GM19023 (cell line): ENCODE data around the gene BIN2.
"Not testable (repeated sequence)": the region's sequence is repeated elsewhere in the genome, so short reads cannot be mapped to it uniquely, and the experiment has no call there.

ENCODE experiments used
- ATAC-seq: cut with Tn5 transposase; IDR thresholded peaks from one replicate; pipeline ENCODE4 v1.9.1; 2021; ENCODE audit warnings: mild to moderate bottlenecking, moderate library complexity; ENCODE audit not compliant: unreplicated experiment

BIN2 gene

DNA sequence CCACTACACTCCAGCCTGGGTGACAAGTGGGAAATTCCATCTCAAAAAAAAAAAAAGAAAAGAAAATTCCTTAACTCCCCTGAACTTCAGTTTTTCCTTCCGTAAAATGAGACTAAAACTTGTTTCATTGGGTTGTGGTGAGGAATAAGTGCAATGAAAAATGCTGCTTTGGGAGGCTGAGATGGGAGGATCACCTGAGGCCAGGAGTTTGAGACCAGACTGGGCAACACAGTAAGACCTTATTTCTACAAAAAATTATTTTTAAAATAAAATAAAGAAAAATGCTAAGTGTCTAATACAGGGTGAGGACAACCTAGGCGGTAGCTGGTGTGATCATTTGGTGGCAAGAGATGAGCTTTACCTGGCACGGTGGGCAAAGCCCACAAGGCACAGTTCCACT, 60.6 kb downstream of the BIN2 start:
- ATAC-seq = no peak

GRCh38 chr12:51262758-51263177, 61.2 kb downstream of the BIN2 start:
- no peak for ATAC-seq

DNA sequence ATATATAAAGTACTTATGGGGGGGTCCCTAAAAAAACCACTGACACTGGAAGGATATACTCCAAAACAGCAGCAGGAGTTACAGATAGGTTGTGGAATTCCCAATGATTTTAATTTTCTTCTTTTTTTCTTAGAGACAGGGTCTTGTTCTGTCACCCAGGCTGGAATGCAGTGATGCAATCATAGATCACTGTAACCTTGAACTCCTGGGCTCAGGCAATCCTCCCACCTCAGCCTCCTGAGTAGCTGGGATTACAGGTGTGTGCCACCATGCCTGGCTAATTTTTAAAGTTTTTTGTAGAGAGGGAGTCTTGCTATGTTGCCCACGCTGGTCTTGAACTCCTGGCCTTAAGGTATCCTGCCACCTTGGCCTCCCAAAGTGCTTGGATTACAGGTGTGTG, 64.4 kb downstream of the BIN2 start:
- ATAC-seq = not testable (repeated sequence)

DNA sequence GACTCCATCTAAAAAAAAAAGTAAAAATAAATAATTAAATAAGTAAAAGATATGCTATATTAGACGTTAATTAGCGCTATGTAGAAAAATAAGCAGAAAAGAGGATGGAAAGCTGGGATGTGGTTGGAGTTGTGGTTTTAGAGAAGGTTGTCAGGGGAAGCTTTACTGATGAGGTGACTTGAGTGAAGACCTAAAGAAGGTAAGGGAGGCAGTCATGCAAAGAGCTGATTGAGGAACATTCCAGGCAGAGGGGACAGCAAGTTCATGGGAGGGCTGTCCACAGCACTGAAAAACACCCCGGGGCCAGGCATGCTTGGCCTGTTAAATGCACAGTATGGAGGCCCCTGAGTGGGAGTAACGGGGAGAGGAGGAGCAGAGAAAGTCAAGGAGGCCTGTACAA, 69.4 kb downstream of the BIN2 start:
- ATAC-seq = no peak

DNA sequence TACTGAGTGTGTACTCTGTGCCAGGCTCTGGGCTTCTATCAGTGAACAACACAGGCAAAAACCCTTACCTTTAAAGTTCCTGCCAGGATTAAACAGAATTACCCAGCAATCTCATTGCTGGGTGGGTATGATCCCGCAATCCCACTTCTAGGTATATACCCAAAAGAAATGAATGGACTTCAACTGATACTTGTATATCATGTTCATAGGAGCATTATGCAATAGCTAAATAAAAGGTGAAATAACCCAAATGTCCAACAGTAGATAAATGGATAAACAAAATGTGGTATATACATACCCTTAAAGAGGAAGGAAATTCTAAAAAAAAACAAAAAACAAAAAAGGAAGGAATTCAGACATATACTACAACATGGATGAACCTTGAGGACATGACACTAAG, 70.7 kb downstream of the BIN2 start:
- ATAC-seq = no peak

DNA sequence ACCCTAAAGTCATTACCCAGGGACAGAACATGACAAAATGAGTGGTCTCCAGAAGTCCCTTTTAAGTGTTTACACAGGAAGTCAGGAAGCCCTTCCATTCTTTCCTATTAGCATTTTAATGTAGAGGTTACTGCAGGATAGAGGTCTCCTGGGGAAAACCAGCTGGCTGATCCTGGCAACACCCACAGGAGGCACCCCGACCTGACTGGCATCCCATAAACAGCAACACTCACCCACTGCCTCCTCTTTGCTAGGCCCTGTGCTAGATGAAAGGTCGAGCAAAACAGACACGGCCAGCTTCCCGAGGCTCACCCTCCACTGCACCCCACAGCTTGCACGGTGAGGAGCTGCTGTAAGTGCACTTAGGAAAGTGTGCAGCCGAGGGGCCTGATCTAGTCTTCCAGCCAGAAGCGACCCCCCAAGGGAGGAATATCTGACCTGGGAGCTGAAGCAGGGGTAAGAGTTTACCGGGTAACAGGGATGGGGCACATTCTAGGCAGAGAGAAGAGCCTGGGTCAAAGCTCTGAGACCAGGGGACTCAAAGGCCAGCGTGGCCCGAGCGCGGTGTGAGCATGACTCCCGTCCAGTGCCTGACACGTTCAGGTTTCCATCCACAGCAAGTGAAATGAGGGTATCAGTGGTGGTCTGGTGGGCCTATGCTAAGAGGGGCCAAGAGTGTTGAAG, 76.3 kb downstream of the BIN2 start:
- ATAC-seq = no peak

GRCh38 chr12:51246254-51246853, 77.6 kb downstream of the BIN2 start:
- no peak for ATAC-seq

- no peak for ATAC-seq
Observed at GRCh38 chr12:51245476-51246253, 78.3 kb downstream of the BIN2 start.

GRCh38 chr12:51244269-51244668, 79.7 kb downstream of the BIN2 start:
- no peak for ATAC-seq

DNA sequence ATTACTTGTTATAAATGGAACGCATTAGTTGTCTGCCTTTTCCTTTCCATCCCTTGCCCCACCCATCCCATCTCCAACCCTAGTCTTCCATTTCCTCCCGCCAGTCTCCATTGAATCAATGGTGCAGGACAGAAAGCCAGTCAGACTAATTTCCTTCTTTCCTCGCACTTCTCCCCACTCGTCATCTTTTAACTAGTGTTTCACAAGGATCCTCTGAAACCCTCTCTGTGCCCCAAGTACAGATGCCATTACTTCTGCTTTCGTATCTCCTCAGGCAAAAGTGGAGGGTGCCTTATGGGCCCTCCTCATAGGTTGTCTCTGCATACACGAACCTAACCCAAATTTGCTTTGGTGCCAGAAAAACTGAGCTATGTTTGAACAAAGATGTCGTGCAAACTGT, 81.1 kb downstream of the BIN2 start:
- ATAC-seq = no peak

- ATAC-seq = no peak
Observed at GRCh38 chr12:51242120-51242519, 81.9 kb downstream of the BIN2 start.

DNA sequence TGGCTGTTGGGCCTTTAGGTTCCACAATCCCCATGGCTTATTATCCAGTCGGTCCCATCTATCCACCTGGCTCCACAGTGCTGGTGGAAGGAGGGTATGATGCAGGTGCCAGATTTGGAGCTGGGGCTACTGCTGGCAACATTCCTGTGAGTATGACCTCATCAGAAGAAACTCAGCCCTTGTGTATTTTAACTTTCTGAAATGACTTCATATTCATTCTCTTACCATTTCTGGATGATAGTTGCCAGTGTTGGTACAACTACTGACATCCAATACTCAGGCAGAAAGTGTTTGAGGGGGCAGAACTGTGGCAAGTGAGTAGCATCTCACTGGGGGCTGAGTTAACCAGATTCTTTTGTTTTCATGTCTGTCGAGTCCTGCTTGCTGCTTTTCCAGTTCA, 83.0 kb downstream of the BIN2 start:
- ATAC-seq = no peak

- ATAC-seq = peak; percentile 95
Observed at GRCh38 chr12:51238510-51239334, 85.3 kb downstream of the BIN2 start, which contains the start of gene DAZAP2. DAZAP2 (plus strand) TSS chr12:51238826; CDS start chr12:51238908, 82 bp downstream.

DNA sequence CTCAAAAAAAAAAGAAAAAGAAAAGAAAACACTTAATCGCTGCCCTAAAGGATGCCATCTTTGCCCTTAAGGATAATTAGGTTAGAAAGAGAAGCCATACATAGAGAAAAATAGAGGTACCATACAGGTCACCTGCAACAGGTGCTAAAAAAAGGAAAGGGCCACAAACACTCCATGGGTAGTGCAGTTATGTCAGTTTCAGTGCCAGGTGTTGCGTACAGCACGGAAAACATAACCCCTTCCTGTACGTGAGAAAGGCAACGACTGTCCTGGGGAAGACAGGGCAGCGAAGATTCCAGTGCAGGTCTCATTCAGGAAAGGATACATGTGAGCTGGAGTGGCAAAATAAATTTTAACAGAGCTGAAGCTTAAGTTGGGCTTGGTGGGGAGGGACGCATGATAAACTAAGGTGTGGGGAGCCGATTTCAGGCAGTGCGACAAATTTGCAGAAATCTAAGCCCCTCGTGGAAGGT, 85.9 kb downstream of the BIN2 start:
- ATAC-seq = no peak

GRCh38 chr12:51234530-51234929, 89.4 kb downstream of the BIN2 start:
- no peak for ATAC-seq

- ATAC-seq = no peak
Observed at GRCh38 chr12:51232642-51233041, 91.3 kb downstream of the BIN2 start.
